Measurements from ENCODE around the gene HOXC10. TPM values are rescaled to one million over a fixed set of nuclear protein-coding genes. Genes with fewer than 3 reads are reported as not detected.
A peak's percentile ranks its signal among the peaks of the same experiment; 100 is the strongest.

HOXC10 gene
- total RNA-seq, 1 experiment from 2014 or later = not detected

DNA sequence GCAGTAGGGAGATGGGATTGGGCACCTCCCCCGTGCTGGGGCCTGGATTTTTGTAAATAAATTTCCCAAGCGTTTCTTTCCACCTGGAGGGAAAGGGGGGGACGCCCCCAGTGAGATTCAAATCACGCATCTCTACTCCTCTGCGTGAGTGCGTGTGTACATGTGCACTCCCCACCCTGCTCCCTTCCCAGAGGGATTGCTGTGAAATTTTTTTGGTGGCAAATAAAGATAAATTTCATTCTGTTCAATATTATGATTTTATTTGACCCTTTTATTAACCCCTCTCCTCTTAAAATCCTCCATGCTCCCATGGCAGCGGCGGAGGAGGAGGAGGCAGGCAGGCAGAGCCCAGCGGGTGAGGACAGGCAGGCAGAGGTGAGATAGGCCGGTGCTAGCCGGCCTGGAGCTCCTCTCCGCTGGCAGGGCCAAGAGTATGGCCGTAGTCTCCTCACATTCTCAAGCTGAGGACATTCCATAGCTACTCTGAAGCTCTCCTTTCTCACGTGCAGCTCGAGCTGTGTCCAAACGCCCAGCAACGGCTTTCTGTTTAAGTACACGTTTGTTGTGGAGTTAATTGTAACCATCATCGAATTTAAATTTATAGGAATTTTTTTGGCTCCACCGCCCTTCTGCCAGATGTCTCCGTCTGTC is 8.6 kb upstream of the HOXC10 start:
- Mint-ChIP-seq H3K9me3 (no peaks in the 10 kb centered on the region), H3K27ac (no peak overlapping the region), H3K36me3 (no peaks in the 10 kb centered on the region), H3K4me3 (no peak overlapping the region), H3K27me3 (ENCODE audit: low read depth) (peaks cover 100% of the 10 kb centered on the region), H3K4me1 (peaks cover 23% of the 10 kb centered on the region)
- CTCF ChIA-PET = interaction anchor here (0.9 to 1.3 kb wide), 5 partner anchors 9 to 225 kb away, joined by 3 to 11 read pairs (median 4); partner anchors contain the start of gene HOXC10
- DNase-seq (ENCODE audit: low spot score) (no peak), ATAC-seq (peak; percentile 25)
- POLR2A ChIA-PET = no interaction called here
- TF ChIP-seq ZNF263 (CRISPR knock-in tag; IDR thresholded peaks at IDR 0.05; ENCODE audit: low read depth) (no peak), IRF2 (CRISPR knock-in tag; IDR thresholded peaks at IDR 0.05; ENCODE audit: borderline replicate concordance, low read depth) (no peak), MLX (CRISPR knock-in tag; IDR thresholded peaks at IDR 0.05) (no peak), ZNF416 (CRISPR knock-in tag; IDR thresholded peaks at IDR 0.05) (no peak), FOXK1 (CRISPR knock-in tag; IDR thresholded peaks at IDR 0.05) (no peak), ZNF232 (CRISPR knock-in tag; IDR thresholded peaks at IDR 0.05) (no peak), CBFB (CRISPR knock-in tag; IDR thresholded peaks at IDR 0.05; ENCODE audit: low read depth) (no peak), HMGXB4 (CRISPR knock-in tag; IDR thresholded peaks at IDR 0.05) (no peak), SP1 (CRISPR knock-in tag; conservative IDR thresholded peaks at IDR 0.05) (no peak), ZNF425 (CRISPR knock-in tag; conservative IDR thresholded peaks at IDR 0.05) (no peak), HMGA2 (CRISPR knock-in tag; IDR thresholded peaks at IDR 0.05) (no peak), ZBTB43 (CRISPR knock-in tag; IDR thresholded peaks at IDR 0.05) (no peak), TCF7 (CRISPR knock-in tag; IDR thresholded peaks at IDR 0.05; ENCODE audit: low read depth) (no peak)
- TF ChIP-seq, protein P1, sequence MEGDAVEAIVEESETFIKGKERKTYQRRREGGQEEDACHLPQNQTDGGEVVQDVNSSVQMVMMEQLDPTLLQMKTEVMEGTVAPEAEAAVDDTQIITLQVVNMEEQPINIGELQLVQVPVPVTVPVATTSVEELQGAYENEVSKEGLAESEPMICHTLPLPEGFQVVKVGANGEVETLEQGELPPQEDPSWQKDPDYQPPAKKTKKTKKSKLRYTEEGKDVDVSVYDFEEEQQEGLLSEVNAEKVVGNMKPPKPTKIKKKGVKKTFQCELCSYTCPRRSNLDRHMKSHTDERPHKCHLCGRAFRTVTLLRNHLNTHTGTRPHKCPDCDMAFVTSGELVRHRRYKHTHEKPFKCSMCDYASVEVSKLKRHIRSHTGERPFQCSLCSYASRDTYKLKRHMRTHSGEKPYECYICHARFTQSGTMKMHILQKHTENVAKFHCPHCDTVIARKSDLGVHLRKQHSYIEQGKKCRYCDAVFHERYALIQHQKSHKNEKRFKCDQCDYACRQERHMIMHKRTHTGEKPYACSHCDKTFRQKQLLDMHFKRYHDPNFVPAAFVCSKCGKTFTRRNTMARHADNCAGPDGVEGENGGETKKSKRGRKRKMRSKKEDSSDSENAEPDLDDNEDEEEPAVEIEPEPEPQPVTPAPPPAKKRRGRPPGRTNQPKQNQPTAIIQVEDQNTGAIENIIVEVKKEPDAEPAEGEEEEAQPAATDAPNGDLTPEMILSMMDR (IDR thresholded peaks at IDR 0.05) = no peak
- TF ChIP-seq, protein P2, sequence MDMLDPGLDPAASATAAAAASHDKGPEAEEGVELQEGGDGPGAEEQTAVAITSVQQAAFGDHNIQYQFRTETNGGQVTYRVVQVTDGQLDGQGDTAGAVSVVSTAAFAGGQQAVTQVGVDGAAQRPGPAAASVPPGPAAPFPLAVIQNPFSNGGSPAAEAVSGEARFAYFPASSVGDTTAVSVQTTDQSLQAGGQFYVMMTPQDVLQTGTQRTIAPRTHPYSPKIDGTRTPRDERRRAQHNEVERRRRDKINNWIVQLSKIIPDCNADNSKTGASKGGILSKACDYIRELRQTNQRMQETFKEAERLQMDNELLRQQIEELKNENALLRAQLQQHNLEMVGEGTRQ (CRISPR knock-in tag; IDR thresholded peaks at IDR 0.05) = no peak
